Tibial nerve (tissue), 4 donors: ENCODE measurements around the gene CD82. TPM values are rescaled to one million over a fixed set of nuclear protein-coding genes. Genes with fewer than 3 reads are reported as not detected.
"Not testable (repeated sequence)": the region's sequence is repeated elsewhere in the genome, so short reads cannot be mapped to it uniquely, and the experiment has no call there.

Experiments
- DNase-seq, 2 donors: peaks; one replicate each; pipeline ENCODE4 v3.0.0-alpha.2; 2019; ENCODE audit warnings: low spot score in 2 of 2
- H3K27ac ChIP-seq, 4 donors: fragments of 200-600 bp; sonication (generic) in 3 of 4; one replicate each; pipeline ENCODE4 v1.5.1; 2017 to 2019; ENCODE audit warnings: mild to moderate bottlenecking in 1 of 4
- H3K27me3 ChIP-seq, 2 donors: fragments of 200-600 bp; sonication (generic) in 1 of 2; one replicate each; pipeline versions ENCODE4 v1.5.1 to v1.6.0; 2017 to 2019
- H3K36me3 ChIP-seq, 3 donors: fragments of 200-600 bp; sonication (generic); one replicate each; pipeline ENCODE4 v1.5.1; 2018 to 2019
- H3K4me1 ChIP-seq, 4 donors: fragments of 200-600 bp; sonication (generic) in 3 of 4; one replicate each; pipeline ENCODE4 v1.5.1; 2017 to 2019
- H3K4me3 ChIP-seq, 4 donors: fragments of 200-600 bp; sonication (generic) in 3 of 4; one replicate each; pipeline ENCODE4 v1.5.1; 2017 to 2019; ENCODE audit warnings: mild to moderate bottlenecking in 1 of 4, moderate library complexity in 1 of 4
- H3K9me3 ChIP-seq, 4 donors: fragments of 200-600 bp; sonication (generic) in 3 of 4; one replicate each; pipeline ENCODE4 v1.5.1; 2017 to 2019
- EP300 ChIP-seq, 2 donors: sonication (generic); formaldehyde crosslinking; IDR thresholded peaks; one replicate each; pipeline ENCODE4 v1.6.1; 2017; ENCODE audit warnings: antibody characterized with exemption in 2 of 2, mild to moderate bottlenecking in 1 of 2
- POLR2A ChIP-seq, 2 donors: fragments of 450-650 bp; IDR thresholded peaks; one replicate each; pipeline ENCODE4 v1.6.1; 2017; ENCODE audit warnings: antibody characterized with exemption in 2 of 2, mild to moderate bottlenecking in 2 of 2, moderate library complexity in 2 of 2
- WGBS, 2 donors: methylation state at CpG; one replicate each; pipeline ENCODE4 v1.1.5; 2018; 5-methylcytosine and 5-hydroxymethylcytosine counted together
- total RNA-seq, 4 donors: library from RNA; depleted of rRNA; stranded (reverse); fragments of >200 nt; gene quantifications; one replicate each; pipeline ENCODE4 v1.1.0, GENCODE V29; 2016
- TF ChIP-seq, protein P1 (sequence below), 5 experiments: fragments of 200-600 bp in 3 of 5; fragments of 450-650 bp in 2 of 5; sonication (generic) in 3 of 5; IDR thresholded peaks; one replicate each; pipeline ENCODE4 v1.5.1; 2016 to 2019; ENCODE audit warnings: antibody characterized with exemption in 5 of 5, mild to moderate bottlenecking in 3 of 5, moderate library complexity in 2 of 5

The CD82 gene
- total RNA-seq, 4 donors from 2014 or later: 27.9 to 49.4 (median 43.4) TPM

DNA sequence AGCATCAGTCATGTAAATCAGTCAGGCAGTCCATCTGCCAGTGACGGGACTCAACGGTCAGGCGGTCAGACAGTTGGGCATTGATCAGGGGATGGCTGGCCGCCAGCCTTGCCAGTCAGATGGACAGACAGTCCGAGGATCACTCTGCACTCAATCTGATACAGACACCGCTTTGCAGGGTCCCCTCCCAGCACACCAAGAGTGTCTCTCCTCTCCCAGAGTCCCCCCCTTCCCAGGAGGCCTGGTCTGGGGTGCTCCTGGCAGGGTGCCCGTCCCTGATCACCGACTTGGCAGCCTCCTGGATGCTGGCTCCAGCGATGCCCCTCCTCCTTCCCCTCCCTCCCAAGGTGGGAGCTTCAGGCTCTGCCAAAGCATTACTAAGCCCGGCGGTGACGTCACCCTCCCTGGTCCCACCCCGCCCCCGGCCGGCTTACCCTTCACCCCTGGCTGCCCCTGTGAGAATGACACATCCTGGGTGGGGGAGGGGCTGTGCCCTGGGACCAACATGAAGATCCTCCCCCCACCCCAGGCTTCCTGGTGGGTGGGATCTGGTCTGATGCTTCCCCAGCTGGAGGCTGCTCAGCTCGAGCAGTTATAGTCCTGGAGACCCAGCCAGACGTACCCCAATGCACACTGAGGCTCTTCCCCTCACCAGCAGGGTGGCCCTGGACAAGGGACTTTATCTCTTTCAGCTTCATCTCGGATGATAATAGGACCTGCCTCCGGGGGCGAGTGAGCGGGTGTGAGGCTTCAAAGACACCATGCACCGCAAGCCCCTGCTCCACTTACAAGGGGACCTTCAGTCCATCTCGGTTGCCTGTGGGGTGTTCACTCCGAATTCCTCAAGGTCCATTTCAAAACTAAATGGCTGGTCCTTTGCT, 69.2 kb downstream of the CD82 start:
- DNase-seq: no peak
- H3K36me3 ChIP-seq: no peaks in the 10 kb centered on the region
- H3K4me3 ChIP-seq: no peak overlapping the region
- TF ChIP-seq EP300 (IDR thresholded peaks at IDR 0.05) (peak in 1 of 2 donors; percentile 38), POLR2A (IDR thresholded peaks at IDR 0.05) (no peak)
- H3K9me3 ChIP-seq: no peaks in the 10 kb centered on the region
- H3K27me3 ChIP-seq: no peaks in the 10 kb centered on the region
- peaks cover 0 to 20% (median 7%) of the 10 kb centered on the region in 4 donors for H3K4me1 ChIP-seq
- WGBS, 2 donors: 26 to 28% methylated on average over 18 to 21 of the region's 24 CpGs
- H3K27ac ChIP-seq: peak overlapping the region in 2 of 4 donors; percentile 52 to 56

DNA sequence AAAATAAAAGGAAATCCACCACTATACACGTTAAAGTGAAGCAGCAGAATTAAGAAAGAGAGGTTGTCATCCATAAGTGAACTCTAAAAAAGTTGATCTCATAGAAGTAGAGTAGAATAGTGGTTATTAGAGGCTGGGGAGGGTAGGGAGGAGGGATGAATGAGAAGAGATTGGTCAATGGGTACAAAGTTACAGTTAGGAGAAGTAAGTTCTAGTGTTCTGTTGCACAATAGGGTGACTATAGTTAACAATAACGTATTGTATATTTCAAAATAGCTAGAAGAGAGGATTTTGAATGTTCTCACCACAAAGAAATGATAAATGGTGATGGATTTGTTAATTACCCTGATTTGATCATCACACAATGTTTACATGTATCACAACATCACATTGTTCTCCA, 72.0 kb downstream of the CD82 start:
- Histone ChIP-seq H3K4me1 (peaks cover 0 to 20% (median 7%) of the 10 kb centered on the region in 4 donors), H3K27me3 (no peaks in the 10 kb centered on the region), H3K4me3 (no peak overlapping the region), H3K36me3 (no peaks in the 10 kb centered on the region), H3K27ac (peak overlapping the region in 2 of 4 donors; percentile 1 to 30), H3K9me3 (peaks cover 0 to 5% (median 0%) of the 10 kb centered on the region in 4 donors)
- DNase-seq: no peak
- TF ChIP-seq POLR2A (IDR thresholded peaks at IDR 0.05) (no peak), EP300 (IDR thresholded peaks at IDR 0.05) (no peak)
- TF ChIP-seq, protein P1, sequence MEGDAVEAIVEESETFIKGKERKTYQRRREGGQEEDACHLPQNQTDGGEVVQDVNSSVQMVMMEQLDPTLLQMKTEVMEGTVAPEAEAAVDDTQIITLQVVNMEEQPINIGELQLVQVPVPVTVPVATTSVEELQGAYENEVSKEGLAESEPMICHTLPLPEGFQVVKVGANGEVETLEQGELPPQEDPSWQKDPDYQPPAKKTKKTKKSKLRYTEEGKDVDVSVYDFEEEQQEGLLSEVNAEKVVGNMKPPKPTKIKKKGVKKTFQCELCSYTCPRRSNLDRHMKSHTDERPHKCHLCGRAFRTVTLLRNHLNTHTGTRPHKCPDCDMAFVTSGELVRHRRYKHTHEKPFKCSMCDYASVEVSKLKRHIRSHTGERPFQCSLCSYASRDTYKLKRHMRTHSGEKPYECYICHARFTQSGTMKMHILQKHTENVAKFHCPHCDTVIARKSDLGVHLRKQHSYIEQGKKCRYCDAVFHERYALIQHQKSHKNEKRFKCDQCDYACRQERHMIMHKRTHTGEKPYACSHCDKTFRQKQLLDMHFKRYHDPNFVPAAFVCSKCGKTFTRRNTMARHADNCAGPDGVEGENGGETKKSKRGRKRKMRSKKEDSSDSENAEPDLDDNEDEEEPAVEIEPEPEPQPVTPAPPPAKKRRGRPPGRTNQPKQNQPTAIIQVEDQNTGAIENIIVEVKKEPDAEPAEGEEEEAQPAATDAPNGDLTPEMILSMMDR (IDR thresholded peaks at IDR 0.05): no peak
- 33 to 38% methylated on average over 2 of the region's 2 CpGs for WGBS, 2 donors

DNA sequence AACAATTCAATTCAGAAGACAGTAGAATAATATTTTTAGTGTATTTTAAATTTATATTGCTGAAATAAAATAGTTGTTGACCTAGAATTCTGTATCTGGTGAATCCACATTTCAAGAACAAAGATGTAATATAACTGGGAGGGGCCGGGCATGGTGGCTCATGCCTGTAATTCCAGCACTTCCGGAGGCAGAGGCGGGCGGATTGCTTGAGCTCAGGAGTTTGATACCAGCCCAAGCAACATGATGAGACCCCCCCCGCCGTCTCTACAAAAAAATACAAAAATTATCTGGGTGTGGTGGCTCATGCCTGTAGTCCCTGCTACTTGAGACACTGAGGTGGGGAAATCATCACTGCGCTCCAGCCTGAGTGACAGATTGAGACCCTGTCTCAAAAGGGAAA, 72.6 kb downstream of the CD82 start:
- TF ChIP-seq EP300 (IDR thresholded peaks at IDR 0.05): no peak
- no peak for TF ChIP-seq POLR2A (IDR thresholded peaks at IDR 0.05)
- TF ChIP-seq, protein P1 (IDR thresholded peaks at IDR 0.05): no peak
- WGBS, 2 donors: 51 to 57% methylated on average over 7 of the region's 7 CpGs

DNA sequence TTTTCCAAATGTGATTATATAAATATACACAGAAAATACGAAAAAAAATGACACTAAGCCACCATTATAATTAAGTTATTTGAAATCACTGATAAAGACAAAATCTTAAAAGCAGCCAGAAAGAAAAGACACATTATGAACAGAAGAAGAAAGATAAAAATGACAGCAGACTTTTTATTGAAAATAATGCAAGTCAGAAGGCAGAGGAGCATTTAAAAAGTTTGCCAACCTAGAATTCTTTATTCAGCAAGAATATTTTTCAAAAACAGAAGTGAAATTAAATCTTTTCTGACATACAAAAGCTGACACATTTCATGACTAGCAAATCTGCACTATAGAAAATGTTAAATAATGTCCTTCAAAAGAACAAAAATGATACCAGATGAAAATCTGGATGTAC, 77.8 kb downstream of the CD82 start:
- no peaks in the 10 kb centered on the region for H3K4me1 ChIP-seq
- no peak overlapping the region for H3K27ac ChIP-seq
- no peaks in the 10 kb centered on the region for H3K36me3 ChIP-seq
- H3K27me3 ChIP-seq: no peaks in the 10 kb centered on the region
- no peak overlapping the region for H3K4me3 ChIP-seq
- no peak for DNase-seq
- WGBS, 2 donors: 78 to 79% methylated on average over 1 of the region's 1 CpG
- TF ChIP-seq POLR2A (IDR thresholded peaks at IDR 0.05): no peak
- TF ChIP-seq, protein P1 (IDR thresholded peaks at IDR 0.05): no peak
- no peak for TF ChIP-seq EP300 (IDR thresholded peaks at IDR 0.05)
- peaks cover 0 to 31% (median 2%) of the 10 kb centered on the region in 4 donors for H3K9me3 ChIP-seq

More for the DNA sequence above, 72.6 kb downstream of the CD82 start:
- H3K9me3 ChIP-seq: peaks cover 0 to 10% (median 0%) of the 10 kb centered on the region in 4 donors
- peak overlapping the region in 1 of 4 donors; percentile 1 for H3K27ac ChIP-seq
- no peaks in the 10 kb centered on the region for H3K36me3 ChIP-seq
- no peak for DNase-seq
- H3K4me1 ChIP-seq: peaks cover 0 to 18% (median 7%) of the 10 kb centered on the region in 4 donors
- no peaks in the 10 kb centered on the region for H3K27me3 ChIP-seq
- no peak overlapping the region for H3K4me3 ChIP-seq

DNA sequence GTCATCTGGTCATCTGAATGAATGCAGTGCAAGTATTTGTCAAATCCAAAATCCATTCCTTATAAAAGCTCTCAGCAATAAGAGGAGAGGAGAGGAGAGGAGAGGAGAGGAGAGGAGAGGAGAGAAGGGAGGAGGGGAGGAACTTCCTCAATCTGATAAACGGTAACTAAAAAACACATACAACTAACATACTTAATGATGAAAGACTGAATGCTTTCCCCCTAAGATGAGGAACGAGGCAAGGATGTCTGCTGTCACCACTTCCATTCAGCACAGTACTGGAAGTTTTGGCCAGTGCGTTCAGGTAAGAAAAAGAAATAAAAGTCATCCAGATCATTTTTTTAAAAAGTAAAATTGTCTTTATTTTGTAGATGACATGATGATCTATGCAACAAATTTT, 80.4 kb downstream of the CD82 start:
- no peak for DNase-seq
- H3K9me3 ChIP-seq: peaks cover 0 to 31% (median 2%) of the 10 kb centered on the region in 4 donors
- H3K27me3 ChIP-seq: no peaks in the 10 kb centered on the region
- no peak overlapping the region for H3K4me3 ChIP-seq
- H3K27ac ChIP-seq: no peak overlapping the region
- no peaks in the 10 kb centered on the region for H3K36me3 ChIP-seq
- no peaks in the 10 kb centered on the region for H3K4me1 ChIP-seq
- TF ChIP-seq POLR2A (IDR thresholded peaks at IDR 0.05) (no peak), EP300 (IDR thresholded peaks at IDR 0.05) (no peak)
- TF ChIP-seq, protein P1 (IDR thresholded peaks at IDR 0.05): no peak
- WGBS, 2 donors: 68% methylated on average over 3 of the region's 3 CpGs

DNA sequence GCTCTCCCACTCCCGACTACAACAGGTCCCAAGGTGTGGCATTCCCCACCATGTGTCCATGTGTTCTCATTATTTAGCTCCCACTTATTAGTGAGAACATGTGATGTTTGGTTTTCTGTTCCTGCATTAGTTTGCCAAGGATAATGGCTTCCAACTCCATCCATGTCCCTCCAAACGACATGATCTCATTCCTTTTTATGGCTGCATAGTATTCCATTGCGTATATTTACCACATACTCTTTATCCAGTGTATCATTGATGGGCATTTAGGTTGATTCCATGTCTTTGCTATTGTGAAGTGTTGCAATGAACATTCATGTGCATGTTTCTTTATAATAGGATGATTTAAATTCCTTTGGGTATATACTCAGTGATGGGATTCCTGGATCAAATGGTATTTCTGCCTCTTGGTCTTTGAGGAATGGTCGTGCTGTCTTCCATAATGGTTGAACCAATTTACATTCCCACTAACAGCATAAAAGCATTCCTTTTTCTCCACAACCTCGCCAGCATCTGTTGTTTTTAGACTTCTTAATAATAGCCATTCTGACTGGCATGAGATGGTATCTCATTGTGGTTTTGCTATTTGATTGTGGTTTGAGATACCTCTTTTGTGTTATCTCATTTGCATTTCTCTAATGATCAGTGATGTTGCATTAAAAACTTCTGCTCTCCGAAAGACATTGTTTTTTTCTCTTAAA, 81.9 kb downstream of the CD82 start:
- not testable (repeated sequence) for DNase-seq, H3K4me1 ChIP-seq, H3K36me3 ChIP-seq, H3K27ac ChIP-seq, H3K4me3 ChIP-seq, H3K27me3 ChIP-seq
- H3K9me3 ChIP-seq: peaks cover 0 to 27% (median 2%) of the 10 kb centered on the region in 4 donors
- 68 to 79% methylated on average over 6 of the region's 6 CpGs for WGBS, 2 donors
